Daoy (cell line): Measurements from ENCODE around the gene NPFFR1. TPM values are rescaled to one million over a fixed set of nuclear protein-coding genes. Genes with fewer than 3 reads are reported as not detected.
"Not testable (repeated sequence)": the region's sequence is repeated elsewhere in the genome, so short reads cannot be mapped to it uniquely, and the experiment has no call there.

Source experiments
- DNase-seq: peaks from one replicate; pipeline ENCODE4 v3.0.0-alpha.2; 2015; ENCODE audit warnings: low read depth
- total RNA-seq: library from RNA; depleted of rRNA; stranded (reverse); fragments of >200 nt; shearing (Covaris generic); gene quantifications from 2 replicates; pipeline ENCODE4 v1.2.3, GENCODE V29; 2014

The NPFFR1 gene
- total RNA-seq, 1 experiment from 2014 or later, result not detected

DNA sequence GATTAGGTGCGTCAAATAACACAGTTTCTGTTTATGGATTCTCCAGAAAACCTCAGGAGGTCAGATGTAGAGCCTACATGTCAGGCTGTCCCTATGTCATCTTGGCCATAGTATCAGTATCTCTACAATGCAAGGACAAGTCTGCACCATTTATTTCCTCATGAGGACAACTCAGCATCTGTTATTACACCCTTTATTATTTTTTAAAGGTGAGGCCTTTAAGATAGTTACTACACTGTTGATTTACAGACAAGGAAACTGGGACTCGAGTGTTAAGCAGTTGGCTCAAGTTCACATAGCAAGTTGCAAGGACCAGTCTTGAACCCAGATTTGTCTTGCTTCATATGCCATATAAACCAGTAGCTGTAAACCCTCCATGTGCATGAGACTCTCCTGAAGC, 27.3 kb downstream of the NPFFR1 start:
- no peak for DNase-seq

DNA sequence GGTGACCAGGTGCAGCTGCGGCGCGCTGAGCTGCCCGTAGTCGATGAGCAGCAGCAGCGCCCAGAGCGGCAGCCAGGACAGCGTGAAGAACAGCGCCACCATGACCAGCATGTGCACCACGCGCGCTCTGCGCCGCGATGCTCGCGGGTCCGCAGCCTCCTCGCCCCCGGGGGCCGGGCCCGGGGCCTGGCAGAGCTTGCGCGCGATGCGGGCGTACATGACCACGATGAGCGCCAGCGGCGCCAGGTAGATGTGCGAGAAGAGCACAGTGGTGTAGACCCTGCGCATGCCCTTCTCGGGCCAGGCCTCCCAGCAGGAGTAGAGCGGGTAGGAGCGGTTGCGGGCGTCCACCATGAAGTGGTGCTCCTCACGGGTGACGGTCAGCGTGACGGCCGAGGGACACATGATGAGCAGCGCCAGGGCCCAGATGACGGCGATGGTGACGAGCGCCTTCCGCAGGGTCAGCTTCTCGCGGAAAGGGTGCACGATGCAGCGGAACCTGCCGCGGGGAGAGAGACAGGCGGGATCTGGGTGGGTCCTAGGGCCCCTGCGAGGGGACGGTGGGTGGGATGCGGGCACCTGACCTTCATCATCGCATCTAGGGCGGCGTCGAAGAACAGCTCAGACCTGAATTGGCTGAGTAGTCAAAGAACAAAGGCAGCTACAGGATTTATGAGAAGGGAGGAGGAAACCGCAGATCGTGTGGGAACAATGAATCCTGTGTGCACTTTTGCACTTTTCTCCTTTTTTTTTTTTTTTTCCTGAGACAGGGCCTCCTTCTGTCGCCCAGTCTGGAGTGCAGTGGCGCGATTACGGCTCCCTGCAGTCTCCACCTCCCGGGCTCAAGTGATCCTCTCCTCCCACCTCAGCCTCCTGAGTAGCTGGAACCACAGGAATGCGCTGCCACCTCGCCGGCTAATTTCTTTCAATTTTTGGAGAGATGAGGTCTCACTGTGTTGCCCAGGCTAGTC, 28.2 kb downstream of the NPFFR1 start:
- peak; percentile 79 for DNase-seq

DNA sequence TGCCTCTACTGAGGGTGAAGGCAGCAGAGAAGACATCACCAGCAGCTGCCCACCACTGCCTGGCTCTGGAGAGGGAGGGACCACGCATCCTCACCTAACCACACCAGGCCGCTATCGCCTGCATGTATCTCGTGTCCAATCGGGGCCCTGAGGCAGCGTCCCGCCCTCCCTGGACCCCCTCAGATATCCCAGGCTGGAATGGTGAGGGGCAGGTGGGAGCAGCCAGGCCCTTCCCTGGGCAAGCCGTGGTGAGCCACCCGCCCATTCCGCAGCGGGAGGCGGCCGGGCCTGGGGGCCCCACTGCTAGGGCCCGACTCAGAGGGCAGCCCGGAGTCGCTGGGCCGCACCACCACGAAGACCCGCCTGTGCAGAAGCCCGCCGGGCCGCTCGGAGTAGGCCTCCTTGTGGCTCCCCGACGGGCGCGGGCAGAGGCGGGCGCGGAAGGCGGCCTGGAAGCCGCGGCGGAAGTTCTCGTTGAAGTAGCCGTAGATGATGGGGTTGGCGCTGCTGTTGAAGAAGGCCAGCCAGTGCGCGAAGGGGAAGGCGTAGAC, 29.0 kb downstream of the NPFFR1 start:
- no peak for DNase-seq

DNA sequence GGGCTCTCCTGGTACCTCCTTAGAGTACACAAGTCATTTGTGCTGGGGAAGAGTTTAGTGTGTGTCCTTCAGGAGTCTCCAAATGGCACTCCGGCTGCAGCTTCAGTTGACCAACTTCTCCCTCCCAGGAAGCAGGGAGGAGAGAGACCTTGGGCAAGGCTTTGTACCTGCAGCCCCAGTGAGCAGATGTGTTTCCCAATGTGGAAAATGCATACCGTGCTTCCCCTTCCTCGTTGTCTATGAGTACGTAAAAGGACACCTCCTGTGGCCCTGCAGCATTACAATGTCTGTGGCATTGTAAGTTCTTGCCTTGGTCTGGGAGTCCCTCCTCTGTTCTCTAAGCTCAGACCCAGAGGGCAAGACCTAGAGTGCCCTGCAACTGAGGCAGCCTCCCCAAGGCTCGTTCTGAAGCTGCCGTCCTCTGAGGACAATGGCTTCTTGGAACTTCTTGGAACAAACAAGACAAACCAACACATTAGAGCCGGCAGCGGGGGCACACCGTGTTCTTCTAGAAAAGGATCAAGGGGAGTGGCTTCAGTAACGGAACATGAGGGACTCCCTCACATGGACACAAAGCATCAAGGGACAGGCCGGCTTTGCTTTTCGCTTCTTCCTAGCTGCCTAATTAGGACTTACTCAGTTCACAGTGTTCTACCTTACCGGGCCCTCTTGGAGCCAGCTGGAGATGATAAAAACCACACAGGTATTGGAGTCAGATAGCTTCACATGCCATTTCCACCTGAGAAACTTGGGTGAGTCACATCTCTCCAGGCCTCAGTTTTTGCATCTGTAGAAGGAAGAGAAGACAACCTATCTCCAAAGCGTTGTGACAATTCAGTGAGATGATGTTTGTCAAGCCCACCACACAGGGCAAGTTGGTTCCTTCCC, 29.7 kb downstream of the NPFFR1 start:
- no peak for DNase-seq

DNA sequence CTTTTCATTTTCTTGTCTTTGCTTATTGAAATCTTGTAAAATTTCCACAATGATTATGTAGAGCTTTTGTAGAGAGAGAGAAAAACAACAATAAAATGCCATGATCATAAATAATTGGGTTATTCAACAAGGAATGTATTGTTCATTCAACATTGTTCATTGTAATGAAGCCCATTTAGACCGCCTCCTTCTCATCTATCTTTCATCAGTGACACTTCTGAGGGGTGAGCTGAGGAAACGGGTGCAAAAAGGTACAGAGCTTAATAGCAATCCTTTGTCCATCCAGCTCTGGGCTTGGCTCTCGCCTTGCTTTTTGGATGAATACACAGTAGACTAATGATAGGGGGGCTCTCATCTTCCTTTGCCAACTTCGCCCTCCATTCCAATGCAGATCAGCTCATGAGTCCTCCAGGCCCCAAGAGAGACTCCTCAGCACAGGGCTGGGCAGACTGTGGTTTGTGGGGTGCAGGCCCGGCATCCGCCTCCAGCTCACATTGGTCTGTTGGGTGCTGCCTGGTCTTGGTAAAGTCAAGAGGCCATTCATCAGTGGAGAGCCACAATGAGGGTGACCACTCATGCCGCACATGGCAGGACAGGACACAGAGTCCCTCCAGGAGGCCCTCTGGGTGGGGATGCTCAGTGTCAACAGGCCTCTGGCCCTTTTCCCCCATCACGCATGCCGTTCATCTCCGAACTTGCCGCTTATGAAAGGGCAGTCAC, 32.7 kb downstream of the NPFFR1 start:
- DNase-seq, result no peak

DNA sequence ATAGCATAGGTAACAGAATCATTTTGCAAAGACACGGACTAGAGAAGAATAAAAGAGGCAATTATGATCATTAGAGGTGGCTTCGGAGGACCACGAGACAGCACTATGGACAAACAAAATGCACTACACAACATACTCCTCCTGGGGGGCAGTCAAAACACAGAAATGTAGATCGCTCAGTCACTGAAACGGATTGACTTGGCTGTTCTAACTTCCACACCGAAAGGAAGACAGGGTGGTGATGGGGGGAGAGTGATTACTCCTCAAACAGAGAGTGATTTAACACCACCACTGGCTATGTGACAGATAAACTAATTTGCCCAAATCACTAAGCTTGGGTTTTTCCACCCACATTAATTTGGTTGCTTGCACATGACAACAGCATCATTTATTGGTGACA, 36.4 kb downstream of the NPFFR1 start:
- DNase-seq, result no peak

DNA sequence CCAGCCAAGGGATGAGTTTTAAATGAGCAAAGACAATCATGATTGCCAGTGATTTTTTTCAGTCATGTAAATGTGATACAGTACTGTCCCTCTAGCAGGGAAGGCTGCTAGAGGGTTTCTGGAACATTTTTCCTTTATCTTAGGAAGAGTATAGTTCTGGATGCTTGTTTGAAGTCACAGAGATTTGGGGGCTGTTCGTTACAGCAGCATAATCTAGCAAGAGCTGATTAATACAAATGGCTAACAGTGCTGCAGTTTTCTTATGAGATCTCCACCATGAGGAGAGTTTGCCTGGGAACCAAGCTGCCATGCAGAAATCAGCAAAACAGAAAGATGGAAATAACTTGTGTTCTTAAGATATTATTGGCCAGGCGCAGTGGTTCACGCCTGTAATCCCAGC, 42.7 kb downstream of the NPFFR1 start:
- no peak for DNase-seq

DNA sequence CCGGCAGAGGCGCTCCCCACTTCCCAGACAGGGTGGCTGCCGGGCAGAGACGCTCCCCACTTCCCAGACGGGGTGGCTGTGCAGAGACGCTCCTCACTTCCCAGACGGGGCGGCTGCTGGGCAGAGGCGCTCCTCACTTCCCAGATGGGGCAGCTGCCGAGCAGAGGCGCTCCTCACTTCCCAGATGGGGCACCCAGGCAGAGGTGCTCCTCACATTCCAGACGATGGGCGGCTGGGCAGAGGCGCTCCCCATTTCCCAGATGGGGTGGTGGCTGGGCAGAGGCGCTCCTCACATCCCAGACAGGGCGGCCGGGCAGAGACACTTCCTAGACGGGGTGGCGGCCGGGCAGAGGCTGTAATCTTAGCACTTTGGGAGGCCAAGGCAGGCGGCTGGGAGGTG, 43.8 kb downstream of the NPFFR1 start:
- not testable (repeated sequence) for DNase-seq

DNA sequence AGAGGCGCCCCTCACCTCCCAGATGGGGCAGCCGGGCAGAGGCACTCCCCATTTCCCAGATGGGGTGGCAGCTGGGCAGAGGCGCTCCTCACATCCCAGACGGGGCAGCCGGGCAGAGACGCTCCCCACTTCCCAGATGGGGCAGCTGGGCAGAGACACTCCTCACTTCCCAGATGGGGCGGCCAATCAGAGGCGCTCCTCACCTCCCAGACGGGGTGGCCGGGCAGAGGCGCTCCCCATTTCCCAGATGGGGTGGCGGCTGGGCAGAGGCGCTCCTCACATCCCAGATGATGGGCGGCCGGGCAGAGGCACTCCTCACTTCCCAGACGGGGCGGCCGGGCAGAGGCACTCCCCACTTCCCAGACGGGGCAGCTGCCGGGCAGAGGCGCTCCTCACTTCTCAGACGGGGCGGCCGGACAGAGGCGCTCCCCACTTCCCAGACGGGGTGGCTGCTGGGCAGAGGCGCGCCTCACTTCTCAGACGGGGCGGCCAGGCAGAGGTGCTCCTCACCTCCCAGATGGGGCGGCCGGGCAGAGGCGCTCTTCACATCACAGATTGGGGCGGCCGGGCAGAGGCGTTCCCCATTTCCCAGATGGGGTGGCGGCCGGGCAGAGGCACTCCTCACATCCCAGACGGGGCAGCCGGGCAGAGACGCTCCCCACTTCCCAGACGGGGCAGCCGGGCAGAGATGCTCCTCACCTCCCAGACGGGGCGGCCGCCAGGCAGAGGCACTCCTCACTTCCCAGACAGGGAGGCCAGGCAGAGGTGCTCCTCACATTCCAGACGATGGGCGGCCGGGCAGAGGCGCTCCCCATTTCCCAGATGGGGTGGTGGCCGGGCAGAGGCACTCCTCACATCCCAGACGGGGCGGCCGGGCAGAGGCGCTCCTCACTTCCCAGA, 44.5 kb downstream of the NPFFR1 start:
- DNase-seq, result not testable (repeated sequence)

DNA sequence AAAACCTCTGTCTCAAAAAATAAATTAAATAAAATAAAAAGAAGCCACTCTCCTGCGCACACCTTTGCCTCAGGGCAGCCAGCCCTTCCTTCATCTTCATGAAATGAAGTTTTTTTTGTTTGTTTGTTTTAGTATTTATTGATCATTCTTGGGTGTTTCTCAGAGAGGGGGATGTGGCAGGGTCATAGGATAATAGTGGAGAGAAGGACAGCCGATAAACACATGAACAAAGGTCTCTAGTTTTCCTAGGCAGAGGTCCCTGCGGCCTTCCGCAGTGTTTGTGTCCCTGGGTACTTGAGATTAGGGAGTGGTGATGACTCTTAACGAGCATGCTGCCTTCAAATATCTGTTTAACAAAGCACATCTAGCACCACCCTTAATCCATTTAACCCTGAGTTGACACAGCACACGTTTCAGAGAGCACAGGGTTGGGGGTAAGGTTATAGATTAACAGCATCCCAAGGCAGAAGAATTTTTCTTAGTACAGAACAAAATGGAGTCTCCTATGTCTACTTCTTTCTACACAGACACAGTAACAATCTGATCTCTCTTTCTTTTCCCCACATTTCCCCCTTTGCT, 45.8 kb downstream of the NPFFR1 start:
- DNase-seq, result not testable (repeated sequence)

DNA sequence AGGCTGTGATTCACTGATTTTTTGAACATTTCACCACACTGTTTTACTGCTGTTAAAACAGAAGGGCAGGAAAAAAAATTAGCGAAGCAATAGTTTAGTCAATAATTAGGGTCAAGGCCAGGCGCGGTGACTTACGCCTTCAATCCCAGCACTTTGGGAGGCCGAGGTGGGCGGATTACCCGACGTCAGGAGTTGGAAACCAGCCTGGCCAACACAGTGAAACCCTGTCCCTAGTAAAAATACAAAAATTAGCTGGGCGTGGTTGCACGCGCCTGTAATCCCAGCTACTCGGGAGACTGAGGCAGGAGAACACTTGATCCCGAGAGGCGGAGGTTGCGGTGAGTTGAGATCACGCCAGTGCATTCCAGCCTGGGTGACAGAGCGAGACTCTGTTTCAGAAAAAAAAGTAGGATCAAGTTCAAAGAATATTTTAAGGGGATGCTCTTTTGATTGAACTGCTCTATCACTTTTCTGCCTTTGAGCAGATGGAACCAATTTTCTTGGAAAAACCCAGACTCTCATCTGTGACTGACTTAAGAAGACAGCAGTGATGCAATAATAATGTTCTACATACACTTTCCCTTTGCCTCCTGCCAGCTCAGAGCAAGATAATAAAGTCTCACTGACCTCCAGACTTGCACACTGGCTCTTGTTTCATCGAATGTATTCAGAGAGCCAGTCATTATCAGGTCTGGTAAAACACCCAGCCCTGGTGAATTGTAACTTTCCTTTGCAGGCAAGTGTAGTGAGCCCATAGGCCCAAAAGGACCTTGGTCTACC, 48.9 kb downstream of the NPFFR1 start:
- DNase-seq, result no peak

DNA sequence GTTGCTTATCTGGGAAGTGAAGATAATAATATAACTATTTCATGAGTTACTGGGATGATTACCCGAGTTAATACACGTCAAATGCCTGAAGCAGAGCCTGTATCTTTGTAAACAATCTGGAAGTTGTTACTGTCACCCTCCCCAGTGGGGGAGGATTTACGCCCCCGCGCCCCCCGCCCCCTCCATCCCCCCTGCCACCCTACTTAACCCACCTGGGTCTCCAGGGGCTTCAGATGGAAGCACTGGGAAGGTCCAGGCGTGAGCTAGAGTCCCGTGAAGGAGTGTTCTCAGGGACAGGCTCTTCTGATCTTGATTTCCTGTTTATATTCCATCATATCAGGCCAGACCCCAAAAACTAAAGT, 49.9 kb downstream of the NPFFR1 start:
- DNase-seq, result no peak

DNA sequence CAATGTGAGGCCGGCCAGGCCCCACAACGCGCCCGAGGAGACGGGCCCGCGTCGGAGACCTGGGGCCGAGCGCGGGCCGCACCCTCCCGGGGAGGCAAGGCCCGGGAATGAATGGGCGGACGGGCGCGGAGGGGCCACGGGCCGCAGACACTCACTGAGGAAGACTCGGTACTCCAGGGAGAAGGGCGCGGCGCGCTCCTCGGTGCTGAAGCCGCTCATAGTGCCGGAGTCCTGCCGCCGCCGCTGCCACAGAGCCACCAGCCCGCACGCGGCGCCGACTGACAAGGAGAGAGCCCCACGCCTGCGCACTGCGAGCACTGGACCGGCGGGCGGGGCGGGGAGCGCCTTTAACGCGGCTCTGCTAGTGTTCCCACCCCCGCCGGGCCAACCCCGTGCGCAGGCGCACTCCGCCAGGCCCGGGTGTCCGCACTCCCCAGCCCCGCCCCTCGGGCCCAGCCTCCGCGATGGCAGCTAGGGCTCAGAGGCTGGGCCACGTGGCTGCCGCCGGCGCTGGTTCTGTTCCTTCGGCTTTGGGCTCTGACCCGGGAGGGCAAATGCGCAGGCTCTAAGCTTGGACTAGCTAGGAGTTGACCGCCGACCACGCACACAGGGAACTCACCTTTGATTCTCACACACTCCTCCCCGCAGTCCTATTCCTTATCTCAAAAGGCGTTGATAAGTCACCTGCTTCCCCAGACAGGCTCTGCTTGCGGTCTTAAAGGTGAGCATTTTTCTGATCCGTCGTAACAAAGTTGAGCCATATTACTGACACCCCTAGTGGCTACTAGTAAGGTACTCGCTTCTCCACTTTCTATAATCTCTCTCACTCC, 50.5 kb downstream of the NPFFR1 start, which contains the start of gene PPA1:
Gene PPA1, minus strand, starts transcription at position 321 of the 830 bp plus-strand sequence. Its CDS starts 102 bp downstream, at position 219.
- peak; percentile 97 for DNase-seq

DNA sequence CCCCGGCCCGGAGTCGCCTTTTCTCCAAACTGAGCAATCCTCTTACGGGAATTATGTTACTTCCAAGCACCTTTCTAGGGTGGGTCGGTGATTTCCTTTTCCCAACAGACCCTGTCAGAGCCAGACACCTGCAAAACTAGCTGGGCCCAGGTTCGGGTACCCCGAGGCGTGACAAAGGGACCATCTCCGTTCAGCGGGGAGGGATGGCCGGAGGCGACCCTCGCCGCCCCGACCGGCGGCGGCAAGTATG, 51.0 kb downstream of the NPFFR1 start:
- peak; percentile 6 for DNase-seq

DNA sequence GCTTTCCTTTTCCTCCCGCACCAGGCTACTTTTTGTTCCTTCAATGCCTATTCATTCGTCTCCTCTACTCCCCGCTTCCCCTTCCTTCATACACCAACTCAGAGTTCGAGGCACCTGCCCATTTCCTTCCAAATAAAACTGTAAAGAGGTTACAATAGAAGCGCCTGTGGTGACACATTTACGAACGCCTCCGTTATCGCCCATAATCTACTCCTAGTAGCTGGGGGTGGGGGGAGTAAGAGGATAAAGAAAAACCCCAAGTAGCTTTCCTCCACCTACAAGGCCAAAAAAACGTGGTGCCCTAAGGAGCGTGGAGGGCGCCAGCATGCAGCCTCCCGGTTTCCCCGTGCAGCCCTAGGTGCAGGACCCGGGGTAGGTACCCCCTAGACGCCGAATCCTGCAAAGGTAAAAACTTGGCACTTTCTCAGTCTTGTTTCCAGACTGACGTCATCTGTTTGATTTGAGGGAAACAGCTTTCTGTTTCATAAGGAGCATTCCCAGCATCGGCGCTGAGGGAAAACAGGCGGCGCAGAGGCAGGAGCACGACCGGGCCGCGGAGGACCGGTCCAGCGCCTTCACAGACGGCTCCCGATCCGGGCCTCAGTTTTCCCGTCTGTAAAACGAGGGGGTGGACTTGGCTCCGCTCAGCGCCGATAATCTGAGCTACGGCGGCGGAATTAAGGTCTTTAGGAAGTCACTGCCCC, 51.5 kb downstream of the NPFFR1 start:
- peak; percentile 57 for DNase-seq

DNA sequence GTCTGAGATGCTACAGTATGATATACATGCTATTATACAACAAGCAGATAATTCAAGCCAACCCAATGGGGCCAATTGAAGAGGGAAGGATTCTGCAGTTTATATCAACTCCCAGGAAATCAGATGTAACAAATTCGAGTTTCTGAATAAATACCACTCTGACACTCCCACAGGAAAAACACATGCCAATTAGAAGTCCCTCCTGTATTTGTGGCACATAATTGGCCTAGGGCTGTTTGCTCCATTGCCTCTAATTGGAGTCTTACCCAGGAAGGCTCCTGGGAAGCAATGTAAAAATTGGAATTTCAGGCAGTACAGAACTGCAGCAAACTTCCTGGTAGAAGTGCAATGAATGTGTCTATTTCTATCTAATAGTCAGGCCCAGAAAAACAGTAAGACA, 55.3 kb downstream of the NPFFR1 start:
- no peak for DNase-seq

DNA sequence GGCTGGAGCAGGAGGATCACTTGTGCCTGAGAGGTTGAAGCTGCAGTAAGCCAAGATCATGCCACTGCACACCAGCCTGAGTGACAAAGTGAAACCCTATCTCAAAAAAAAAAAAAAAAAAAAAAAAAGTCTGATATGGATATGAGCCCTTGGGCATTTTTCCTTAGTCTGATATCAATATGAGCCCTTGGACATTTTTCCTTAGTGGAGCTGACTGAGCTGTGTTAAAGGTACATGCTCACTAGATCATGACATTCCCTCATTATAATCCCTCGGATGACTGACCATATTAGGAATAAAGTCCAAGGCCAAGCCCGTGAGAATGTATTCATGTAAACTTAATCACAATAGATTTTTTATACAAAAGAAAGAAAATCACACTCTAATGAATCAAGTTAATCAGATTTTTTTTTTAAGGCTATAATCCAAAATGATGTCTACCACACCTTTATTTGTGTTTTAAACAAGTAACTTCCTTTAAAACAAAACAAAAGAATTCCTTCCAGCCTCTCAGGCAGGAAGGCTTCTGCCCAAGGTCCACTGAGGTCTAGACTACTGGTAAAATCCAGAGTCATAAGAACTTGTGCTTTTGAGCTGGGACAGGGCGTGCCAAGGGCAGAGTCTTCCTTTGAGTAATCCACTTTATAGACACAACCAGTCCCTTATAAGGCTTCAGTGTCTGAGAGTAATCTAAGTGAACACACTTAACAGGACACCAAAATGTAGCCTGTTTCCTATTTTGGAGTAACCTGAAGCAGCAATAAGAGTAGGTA, 56.1 kb downstream of the NPFFR1 start:
- DNase-seq, result no peak
